Hepatocyte (in vitro differentiated cells): Measurements from ENCODE around the gene THPO. TPM values are rescaled to one million over a fixed set of nuclear protein-coding genes. Genes with fewer than 3 reads are reported as not detected.

Source experiments
- DNase-seq: peaks from one replicate; pipeline ENCODE4 v3.0.0-alpha.2; 2016; ENCODE audit warnings: low spot score
- H2AFZ ChIP-seq: fragments of 200-600 bp; sonication (generic); 2 replicates; pipeline ENCODE4 v1.6.0; 2016; ENCODE audit warnings: antibody characterized with exemption, mild to moderate bottlenecking
- H3K27ac ChIP-seq: fragments of 200-600 bp; sonication (generic); 2 replicates; pipeline ENCODE4 v1.5.1; 2016; ENCODE audit warnings: mild to moderate bottlenecking
- H3K27me3 ChIP-seq: fragments of 200-600 bp; sonication (generic); 2 replicates; pipeline ENCODE4 v1.6.1; 2016
- H3K36me3 ChIP-seq: fragments of 200-600 bp; sonication (generic); replicated peaks from 2 replicates; pipeline ENCODE4 v1.5.1; 2016; ENCODE audit warnings: low read depth; ENCODE audit not compliant: insufficient read depth
- H3K4me1 ChIP-seq: fragments of 200-600 bp; sonication (generic); 2 replicates; pipeline ENCODE4 v1.5.1; 2016; ENCODE audit warnings: mild to moderate bottlenecking, moderate library complexity; ENCODE audit not compliant: insufficient read depth
- H3K4me2 ChIP-seq: fragments of 200-600 bp; sonication (generic); 2 replicates; pipeline ENCODE4 v1.6.0; 2016
- H3K4me3 ChIP-seq: fragments of 200-600 bp; sonication (generic); 2 replicates; pipeline ENCODE4 v1.5.1; 2016; ENCODE audit warnings: mild to moderate bottlenecking
- H3K79me2 ChIP-seq: fragments of 200-600 bp; sonication (generic); 2 replicates; pipeline ENCODE4 v1.6.0; 2017; ENCODE audit warnings: mild to moderate bottlenecking
- H3K9me2 ChIP-seq: fragments of 200-600 bp; sonication (generic); replicated peaks from 2 replicates; pipeline ENCODE4 v1.6.0; 2017; ENCODE audit warnings: mild to moderate bottlenecking; ENCODE audit not compliant: insufficient read depth
- H3K9me3 ChIP-seq: fragments of 200-600 bp; sonication (generic); 2 replicates; pipeline ENCODE4 v1.5.1; 2016; ENCODE audit warnings: low read depth, mild to moderate bottlenecking
- H4K20me1 ChIP-seq: fragments of 200-600 bp; sonication (generic); 2 replicates; pipeline ENCODE4 v1.6.0; 2016; ENCODE audit warnings: mild to moderate bottlenecking; ENCODE audit not compliant: insufficient read depth, poor library complexity, severe bottlenecking
- CTCF ChIP-seq: fragments of 200-600 bp; sonication (generic); IDR thresholded peaks from 2 replicates; pipeline ENCODE4 v1.5.1; 2016; ENCODE audit warnings: antibody characterized with exemption, mild to moderate bottlenecking; ENCODE audit not compliant: poor library complexity
- EZH2 ChIP-seq: fragments of 200-600 bp; sonication (generic); IDR thresholded peaks from 2 replicates; pipeline ENCODE4 v1.6.1; 2016; ENCODE audit warnings: antibody characterized with exemption, mild to moderate bottlenecking, borderline replicate concordance
- EZH2phosphoT487 ChIP-seq: fragments of 200-600 bp; sonication (generic); IDR thresholded peaks from one replicate; pipeline ENCODE4 v1.6.1; 2018; ENCODE audit warnings: antibody characterized with exemption, mild to moderate bottlenecking, low read depth, moderate library complexity; ENCODE audit not compliant: unreplicated experiment, severe bottlenecking
- WGBS: methylation state at CpG from one replicate; pipeline ENCODE4 v1.1.6; 2016; ENCODE audit warnings: low lambda C conversion rate; ENCODE audit errors: missing lambda C conversion rate; 5-methylcytosine and 5-hydroxymethylcytosine counted together
- polyA plus RNA-seq: library from polyadenylated mRNA; unstranded; fragments of >200 nt; fragmentation: Nextera tagmentation; extraction: Ambion mirVana; gene quantifications from 2 replicates; pipeline ENCODE4 v1.2.1, GENCODE V29; 2016
- total RNA-seq: library from RNA; depleted of rRNA; stranded (reverse); fragments of >200 nt; gene quantifications from 2 replicates; pipeline ENCODE4 v1.2.3, GENCODE V29; 2014

THPO gene
- total RNA-seq = 1.5 and 1.8 TPM in 2 replicates
- 4.0 and 5.2 TPM in 2 replicates for polyA plus RNA-seq

- no peaks in the 10 kb centered on the region for H3K36me3 ChIP-seq
- H3K4me3 ChIP-seq = no peak within 1 kb of the TSS
- H3K27ac ChIP-seq = peak within 1 kb of the TSS; percentile 74
- no peaks in the 10 kb centered on the region for H3K9me2 ChIP-seq
- H3K4me1 ChIP-seq = peaks cover 20% of the 10 kb centered on the region
- H3K27me3 ChIP-seq = peaks cover 15% of the 10 kb centered on the region
- H3K4me2 ChIP-seq = peak within 1 kb of the TSS; percentile 75
- H3K79me2 ChIP-seq = no peaks in the 10 kb centered on the region
- H3K9me3 ChIP-seq = no peaks in the 10 kb centered on the region
- no peaks in the 10 kb centered on the region for H4K20me1 ChIP-seq
- WGBS = 47% methylated on average over 7 of the region's 7 CpGs
- DNase-seq = peak; percentile 65
- no peak for TF ChIP-seq CTCF
- TF ChIP-seq EZH2 = no peak
- no peak for TF ChIP-seq EZH2phosphoT487
- H2AFZ ChIP-seq = no peak within 1 kb of the TSS
Observed at GRCh38 chr3:184377882-184378445, at the start of gene THPO. TSS of gene THPO (minus strand) at chr3:184378207. CDS start at chr3:184376259, 1,948 bp downstream.

- no peak overlapping the region for H3K27ac ChIP-seq
- no peaks in the 10 kb centered on the region for H4K20me1 ChIP-seq
- no peaks in the 10 kb centered on the region for H3K36me3 ChIP-seq
- no peak overlapping the region for H2AFZ ChIP-seq
- no peaks in the 10 kb centered on the region for H3K9me2 ChIP-seq
- TF ChIP-seq EZH2 (no peak), CTCF (no peak), EZH2phosphoT487 (no peak)
- no peak overlapping the region for H3K4me2 ChIP-seq
- H3K4me3 ChIP-seq = no peak overlapping the region
- no peaks in the 10 kb centered on the region for H3K79me2 ChIP-seq
- no peak for DNase-seq
- 94% methylated on average over 12 of the region's 12 CpGs for WGBS
- H3K9me3 ChIP-seq = no peaks in the 10 kb centered on the region
- no peaks in the 10 kb centered on the region for H3K4me1 ChIP-seq
- H3K27me3 ChIP-seq = no peaks in the 10 kb centered on the region
Observed at GRCh38 chr3:184426691-184427141, 48.7 kb upstream of the THPO start.

- no peaks in the 10 kb centered on the region for H3K36me3 ChIP-seq
- no peak for DNase-seq
- H2AFZ ChIP-seq = no peak overlapping the region
- no peaks in the 10 kb centered on the region for H3K4me1 ChIP-seq
- no peak overlapping the region for H3K4me3 ChIP-seq
- H3K9me2 ChIP-seq = no peaks in the 10 kb centered on the region
- no peaks in the 10 kb centered on the region for H3K79me2 ChIP-seq
- no peaks in the 10 kb centered on the region for H3K27me3 ChIP-seq
- no peaks in the 10 kb centered on the region for H3K9me3 ChIP-seq
- no peak overlapping the region for H3K4me2 ChIP-seq
- no peak overlapping the region for H3K27ac ChIP-seq
- H4K20me1 ChIP-seq = no peaks in the 10 kb centered on the region
- no peak for TF ChIP-seq CTCF
- no peak for TF ChIP-seq EZH2phosphoT487
- TF ChIP-seq EZH2 = no peak
- WGBS = 96% methylated on average over 3 of the region's 3 CpGs
Observed at GRCh38 chr3:184423561-184423960, 45.6 kb upstream of the THPO start.
